Measurements from ENCODE around the gene GPX5.
"Not testable (repeated sequence)": the region's sequence is repeated elsewhere in the genome, so short reads cannot be mapped to it uniquely, and the experiment has no call there.

The GPX5 gene, protein sequence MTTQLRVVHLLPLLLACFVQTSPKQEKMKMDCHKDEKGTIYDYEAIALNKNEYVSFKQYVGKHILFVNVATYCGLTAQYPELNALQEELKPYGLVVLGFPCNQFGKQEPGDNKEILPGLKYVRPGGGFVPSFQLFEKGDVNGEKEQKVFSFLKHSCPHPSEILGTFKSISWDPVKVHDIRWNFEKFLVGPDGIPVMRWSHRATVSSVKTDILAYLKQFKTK

DNA sequence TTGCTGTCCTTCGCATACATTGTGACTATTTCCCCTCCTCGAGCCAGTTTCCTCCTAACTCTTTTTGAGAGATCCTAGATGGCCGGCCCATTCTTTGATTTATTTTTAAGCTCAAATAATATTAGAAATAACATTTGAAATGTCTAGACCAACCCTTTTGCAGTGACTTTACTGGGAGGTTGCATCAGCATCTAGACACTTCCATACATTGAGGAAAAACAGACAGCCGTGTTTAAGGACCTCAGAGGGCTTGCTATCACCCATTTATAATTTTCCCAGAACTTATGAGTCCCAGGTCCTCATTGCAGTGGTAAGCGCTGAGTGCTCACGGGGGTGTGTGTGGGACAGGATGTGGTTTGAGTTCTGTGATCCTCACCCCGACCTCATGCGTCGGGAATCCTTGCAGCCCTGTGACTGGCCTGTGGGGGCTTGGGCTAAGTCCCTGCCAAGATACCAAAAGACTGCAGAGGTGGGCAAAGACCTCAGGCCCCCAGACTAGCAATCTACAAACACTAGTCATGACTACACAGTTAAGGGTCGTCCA lies at the start of gene GPX5:
Gene GPX5 (plus strand): TSS at position 386 of the 544 bp plus-strand sequence. CDS start 133 bp downstream, at position 519.
- DNase-seq = no peak

DNA sequence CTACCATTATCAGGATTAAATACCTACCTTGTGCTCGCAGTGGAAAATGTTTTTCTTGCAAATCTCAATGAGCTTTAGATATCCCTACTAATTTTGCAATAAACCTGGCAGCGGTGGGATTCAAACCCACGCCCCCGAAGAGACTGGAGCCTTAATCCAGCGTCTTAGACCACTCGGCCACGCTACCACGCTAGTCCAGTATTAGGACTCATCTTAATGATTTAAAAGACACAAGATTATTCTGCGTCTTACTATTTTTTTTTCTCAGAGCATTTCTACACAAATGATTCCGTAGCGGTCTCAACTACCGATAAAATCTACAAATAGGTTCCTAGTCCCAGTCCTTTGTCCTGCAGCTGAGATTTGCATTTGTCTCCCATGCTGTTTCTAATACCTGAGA lies 47.2 kb upstream of the GPX5 start:
- DNase-seq = no peak

DNA sequence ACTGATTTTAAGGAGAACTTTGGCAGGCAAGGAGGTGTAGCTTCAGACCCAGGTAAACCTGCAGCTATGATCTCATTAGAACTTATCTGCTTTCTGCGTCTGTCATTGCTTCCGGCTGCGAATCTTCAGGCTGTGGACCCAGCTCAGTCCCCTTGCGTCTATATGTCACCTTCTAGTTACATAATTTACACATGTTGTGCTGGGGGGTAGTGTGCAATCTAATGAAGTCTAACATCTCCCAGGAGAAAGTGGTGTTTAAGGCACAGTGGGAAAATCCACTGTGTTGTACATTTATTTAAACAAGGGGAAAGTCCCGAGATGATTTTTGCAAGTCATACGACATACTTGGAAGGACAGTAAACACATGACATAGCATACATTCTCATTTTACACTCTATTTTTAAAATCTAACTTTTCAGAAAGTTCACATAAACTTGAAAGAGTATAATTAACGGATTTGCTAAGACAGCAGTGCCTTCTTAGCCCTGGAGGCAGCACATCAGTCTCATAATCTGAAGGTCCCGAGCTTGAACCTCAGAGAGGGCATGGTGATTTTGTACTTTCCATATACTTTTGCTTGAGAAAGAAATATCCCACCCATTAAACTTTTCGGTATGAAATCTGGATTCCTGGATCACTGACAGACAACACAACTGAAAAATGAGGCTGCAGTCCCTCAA lies 45.3 kb upstream of the GPX5 start:
- no peak for DNase-seq

DNA sequence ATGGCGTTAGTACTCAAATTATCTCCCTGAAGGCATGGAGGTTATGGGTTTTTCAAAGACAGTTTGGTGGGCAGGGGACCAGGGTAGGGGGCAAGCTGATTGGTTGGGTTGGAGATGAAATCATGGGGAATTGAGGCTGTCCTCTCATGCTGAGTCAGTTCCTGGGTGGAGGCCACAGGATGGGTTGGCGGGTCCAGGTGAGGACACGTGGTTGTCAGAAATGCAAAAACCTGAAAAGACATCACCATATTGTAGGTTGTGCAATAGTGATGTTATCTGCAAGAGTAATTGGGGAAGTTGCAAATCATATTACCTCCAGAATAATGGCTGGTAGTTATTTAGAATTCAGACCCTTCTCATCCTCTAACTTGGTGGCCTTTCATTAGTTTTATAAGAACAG lies 40.2 kb upstream of the GPX5 start:
- no peak for DNase-seq

DNA sequence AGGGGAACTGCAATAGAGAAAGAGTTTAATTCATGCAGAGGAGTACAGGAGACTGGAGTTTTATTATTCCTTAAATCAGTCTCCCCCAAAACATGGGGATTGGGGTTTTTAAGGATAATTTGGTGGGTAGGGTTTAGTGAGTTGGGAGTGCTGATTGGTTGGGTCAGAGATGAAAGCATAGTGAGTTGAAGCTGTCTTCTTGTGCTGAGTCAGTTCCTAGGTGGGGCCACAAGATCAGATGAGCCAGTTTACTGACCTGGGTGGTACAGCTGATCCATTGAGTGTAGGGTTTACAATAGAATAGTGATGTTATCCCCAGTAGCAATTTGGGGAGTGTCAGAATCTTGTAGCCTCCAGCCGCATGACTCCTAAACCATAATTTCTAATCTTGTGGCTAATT lies 39.1 kb upstream of the GPX5 start:
- no peak for DNase-seq

DNA sequence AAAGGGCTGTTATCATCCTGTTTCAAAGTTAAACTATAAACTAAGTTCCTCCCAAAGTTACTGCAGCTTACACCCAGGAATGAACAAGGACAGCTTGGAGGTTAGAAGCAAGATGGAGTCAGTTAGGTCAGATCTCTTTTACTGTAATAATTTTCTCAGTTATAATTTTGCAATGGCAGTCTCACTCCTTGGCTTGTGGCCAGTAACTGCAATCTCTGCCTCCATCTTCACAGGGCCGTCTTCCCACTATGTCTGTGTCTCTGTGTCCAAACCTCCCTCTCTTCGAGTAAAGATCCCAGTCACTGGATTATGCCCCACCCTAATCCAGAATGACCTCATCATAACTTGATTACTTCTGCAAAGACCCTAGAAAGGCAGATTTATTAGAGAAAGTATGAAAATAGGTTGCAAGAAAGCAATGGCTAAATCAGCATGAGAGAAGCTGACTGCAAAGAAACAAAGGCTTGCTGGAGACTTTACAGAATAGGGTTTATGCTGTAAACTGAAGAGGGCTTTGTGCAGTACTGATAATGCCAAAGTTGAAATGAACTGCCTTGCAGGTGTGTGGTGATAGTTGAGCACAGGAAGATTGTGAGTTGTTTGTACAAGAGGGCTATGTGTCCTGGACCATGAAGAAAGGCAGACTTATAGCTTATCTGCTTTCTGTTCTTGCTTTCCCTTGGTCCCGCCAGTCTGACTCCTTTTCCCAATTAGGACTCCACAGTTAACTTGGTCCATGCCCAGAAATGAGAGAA lies 38.5 kb upstream of the GPX5 start:
- DNase-seq = no peak

DNA sequence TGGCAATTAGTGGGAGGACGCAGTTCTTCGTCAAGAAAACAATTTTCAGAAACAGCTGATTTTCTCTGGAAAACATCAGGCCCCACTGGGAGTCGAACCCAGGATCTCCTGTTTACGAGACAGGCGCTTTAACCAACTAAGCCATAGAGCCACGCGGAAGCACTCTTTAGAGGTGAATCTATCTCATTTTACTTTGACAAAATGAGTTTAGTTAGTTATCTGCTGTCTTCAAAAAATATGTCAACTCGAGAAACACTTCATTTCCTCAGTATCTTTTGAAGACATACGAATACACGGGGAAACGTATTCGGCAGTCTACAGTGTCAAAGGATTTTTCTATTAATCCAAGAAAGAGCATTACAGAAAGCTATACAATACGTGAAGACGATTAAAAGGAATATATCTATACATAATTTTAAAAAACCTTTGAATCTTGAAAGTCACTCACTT lies 36.7 kb upstream of the GPX5 start:
- no peak for DNase-seq

DNA sequence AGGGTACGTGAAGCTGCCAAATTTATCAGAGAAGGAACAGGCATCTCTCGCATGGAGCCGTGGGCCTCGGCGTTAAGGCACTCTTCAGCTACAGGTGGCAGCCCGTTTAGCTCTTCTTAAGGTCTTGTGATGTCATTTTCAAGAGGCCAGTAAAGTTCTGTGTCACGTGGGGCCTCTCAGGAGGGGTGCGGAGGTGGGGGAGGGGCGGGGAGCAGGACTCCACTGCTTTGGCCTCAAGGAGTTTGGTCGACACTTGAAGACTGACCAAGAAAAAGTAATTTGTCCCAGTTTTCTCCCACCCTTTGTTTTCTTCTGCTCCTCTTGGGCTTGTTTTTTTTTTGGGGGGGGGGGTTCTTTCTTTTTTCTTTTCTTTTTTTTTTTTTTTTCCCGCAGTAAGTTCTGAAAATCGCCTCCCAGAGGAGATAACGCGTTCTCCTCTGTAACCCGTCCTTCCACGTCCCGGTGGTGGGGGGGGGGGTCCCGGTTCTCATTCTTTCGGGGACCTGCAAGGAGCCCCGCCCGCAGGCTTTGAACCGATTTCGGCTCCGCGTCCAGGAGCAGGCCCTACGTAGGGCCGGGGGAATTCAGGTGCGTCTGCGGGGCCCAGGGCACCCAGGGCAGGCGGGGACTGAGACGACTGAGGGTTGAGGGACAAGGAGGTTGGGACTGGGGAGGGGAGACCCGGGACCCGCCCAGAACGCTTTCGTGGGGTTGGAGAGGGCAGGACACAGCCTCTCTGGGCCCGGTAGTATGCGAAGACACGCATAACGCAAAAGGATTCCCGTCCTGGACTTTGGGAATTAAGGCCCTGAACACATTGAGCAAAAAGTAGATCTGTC lies 36.1 kb upstream of the GPX5 start:
- DNase-seq = no peak

DNA sequence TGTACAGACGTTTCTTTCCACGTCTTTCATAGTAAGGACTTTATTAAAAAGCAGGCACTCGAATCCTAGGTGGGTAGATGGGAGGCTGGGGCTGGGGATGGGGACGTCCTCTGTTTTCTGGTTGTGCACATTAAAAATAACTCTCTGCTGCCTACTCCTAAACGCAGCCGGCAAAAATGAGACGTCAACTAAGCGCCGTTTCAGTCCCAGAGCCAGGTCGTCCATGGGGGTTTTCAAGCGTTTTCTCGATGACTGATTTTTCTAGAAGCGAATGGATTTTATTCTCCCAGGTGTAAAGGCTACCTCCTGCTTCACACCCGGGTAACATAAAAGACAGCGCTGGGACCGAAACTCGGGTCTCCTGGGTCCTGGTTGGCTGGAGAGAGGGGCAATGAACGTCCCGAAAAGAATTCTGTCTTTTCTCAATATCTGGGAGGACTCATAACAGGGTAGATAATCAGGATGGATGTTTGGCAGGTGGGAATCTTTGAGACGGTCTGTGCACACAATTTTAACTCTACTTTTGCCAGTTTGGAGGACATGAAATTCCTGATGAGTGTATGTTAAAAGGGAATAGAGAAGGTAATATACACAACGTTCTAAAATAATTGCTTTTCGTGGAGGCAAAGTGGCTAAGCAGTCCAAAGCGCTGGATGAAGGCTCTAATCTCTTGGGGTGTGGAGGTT lies 35.3 kb upstream of the GPX5 start:
- DNase-seq = no peak

DNA sequence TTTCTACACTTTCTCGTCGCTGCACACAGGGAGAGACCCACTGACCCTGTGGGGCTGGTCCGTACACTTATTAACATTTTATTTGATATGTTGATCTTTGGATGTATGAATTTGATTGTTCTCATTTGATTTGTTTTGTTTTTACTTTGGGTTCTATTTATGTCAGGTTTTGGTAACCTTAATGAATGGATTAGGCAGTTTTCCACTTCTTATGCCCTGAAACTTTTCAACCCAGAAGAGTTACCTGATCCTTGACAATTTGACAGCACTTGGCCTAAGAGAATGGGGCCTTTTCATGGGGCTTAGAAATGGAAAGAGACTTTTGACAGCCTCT lies 33.7 kb upstream of the GPX5 start:
- no peak for DNase-seq

DNA sequence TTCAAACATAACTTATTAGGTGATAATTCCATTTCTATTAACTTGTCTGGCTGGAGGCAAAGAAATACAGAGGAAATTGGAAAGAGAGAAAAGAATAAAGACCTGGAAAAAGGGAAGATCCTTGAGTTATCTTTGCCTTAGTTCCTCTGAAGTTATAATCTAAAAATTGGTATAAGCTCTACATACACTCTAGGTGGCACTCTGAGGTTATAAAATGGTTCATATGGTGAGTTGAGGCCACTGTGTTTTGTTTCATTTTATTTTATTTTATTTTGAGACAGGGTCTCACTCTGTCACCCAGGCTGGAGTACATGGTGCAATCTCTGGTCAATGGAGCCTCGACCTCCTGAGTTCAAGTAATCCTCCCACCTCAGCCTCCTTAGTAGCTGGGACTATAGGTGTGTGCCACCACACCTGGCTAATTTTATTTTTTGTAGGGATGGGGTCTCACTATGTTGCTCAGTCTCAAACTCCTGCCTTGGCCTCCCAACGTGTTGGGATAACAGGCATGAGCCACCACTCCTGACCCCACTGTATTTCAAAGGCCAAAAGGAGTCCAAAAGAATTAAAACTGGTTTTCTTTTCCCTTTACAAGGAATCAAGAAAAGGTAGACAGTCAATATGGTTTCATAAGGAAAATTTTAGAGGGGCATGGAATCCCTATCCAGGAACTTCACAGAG lies 29.4 kb upstream of the GPX5 start:
- DNase-seq = no peak

DNA sequence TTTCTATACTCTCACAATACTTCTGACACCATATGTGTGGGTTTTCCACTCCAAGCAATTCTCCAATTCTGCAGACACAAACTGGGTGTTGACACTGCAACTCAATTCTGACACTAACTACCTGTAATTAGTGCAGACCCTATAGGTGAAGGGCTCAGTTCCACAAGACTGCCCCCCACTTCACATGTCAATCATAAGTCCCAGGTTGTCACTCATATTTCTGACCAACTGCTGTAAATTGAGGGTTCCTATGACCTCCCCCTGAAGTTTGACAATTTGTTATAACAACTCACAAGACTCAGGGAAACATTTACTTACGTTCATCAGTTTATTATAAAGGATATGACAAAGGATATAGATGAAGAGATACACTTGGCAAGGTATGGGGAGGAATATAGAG lies 28.4 kb upstream of the GPX5 start:
- no peak for DNase-seq

DNA sequence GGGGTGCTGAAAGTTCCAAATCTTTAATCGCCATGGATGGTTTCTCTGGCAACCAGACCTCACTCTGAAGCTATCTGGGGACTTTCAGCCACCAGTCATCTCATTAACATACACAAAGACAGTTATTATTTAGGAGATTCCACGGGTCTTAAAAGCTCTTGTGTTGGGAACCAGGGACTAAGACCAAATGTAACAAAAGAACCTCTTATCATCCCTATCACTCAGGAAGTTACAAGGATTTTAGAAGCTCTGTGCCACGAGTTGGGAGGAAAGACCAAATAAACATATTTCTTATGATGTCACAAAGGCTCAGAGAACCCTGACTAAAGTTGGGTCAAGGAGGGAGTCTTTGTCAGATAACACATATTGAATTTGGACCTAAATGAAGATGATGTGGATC lies 27.8 kb upstream of the GPX5 start:
- DNase-seq = no peak

DNA sequence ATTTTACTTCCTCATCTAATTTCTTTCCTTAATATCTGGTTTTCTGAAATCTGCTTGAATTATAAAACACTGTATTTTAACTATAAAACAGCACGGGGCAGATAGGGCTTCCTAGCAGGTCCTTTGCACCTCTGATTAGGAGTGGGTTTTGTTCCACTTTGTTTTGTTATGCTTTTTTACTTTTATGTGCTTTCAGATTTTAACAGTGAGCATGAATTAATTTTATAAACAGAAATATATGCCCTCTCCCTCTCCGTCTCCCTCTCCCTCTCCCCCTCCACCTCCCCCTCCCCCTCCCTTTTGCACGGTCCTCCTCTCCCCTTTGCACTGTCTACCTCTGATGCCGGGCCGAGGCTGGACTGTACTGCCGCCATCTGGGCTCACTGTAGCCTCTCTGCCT lies 24.4 kb upstream of the GPX5 start:
- DNase-seq = no peak

DNA sequence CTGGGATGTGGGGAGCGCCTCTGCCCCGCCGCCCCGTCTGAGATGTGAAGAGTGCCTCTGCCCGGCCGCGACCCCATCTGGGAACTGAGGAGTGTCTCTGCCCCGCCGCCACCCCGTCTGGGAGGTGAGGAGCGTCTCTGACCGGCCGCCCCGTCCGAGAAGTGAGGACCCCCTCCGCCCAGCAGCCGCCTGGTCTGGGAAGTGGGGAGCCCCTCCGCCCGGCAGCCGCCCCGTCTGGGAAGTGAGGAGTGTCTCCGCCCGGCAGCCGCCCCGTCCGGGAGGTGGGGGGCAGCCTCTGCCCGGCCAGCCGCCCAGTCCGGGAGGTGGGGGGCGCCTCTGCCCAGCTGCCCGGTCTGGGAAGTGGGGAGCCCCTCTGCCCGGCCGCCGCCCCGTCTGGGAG lies 23.5 kb upstream of the GPX5 start:
- DNase-seq = not testable (repeated sequence)

DNA sequence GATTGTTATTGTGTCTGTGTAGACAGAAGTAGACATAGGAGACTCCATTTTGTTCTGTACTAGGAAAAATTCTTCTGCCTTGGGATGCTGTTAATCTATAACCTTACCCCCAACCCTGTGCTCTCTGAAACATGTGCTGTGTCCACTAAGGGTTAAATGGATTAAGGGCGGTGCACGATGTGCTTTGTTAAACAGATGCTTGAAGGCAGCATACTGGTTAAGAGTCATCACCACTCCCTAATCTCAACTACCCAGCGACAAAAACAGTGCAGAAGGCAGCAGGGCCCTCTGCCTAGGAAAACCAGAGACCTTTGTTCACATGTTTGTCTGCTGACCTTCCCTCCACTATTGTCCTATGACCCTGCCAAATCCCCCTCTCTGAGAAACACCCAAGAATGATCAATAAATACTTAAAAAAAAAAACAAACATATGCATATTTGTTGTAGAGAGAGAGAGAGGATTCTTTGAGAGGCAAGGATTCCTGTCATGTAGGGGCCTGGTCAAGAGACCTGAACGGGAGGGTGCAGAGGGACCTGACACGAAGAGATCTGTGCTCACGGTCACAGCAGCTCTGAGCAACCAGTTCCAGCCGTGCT lies 22.9 kb upstream of the GPX5 start:
- not testable (repeated sequence) for DNase-seq

DNA sequence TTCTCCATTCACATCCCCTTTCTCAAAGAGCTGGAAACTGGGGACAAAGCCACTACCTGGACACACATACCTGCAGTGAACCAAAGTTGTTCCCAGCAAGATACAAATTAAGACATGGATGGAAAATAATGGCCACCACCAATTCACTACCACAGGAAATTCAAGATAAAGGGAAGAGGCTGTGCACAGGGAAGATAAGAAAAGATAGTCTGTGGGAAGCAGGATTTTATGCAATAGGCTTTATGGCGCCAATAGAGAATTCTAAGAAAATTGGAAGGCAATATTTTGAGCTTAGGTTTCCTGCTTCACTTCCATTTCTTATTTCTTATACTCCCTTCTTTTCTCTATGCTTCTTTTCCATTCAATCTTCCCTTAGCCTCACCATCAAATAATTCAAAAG lies 19.9 kb upstream of the GPX5 start:
- no peak for DNase-seq

DNA sequence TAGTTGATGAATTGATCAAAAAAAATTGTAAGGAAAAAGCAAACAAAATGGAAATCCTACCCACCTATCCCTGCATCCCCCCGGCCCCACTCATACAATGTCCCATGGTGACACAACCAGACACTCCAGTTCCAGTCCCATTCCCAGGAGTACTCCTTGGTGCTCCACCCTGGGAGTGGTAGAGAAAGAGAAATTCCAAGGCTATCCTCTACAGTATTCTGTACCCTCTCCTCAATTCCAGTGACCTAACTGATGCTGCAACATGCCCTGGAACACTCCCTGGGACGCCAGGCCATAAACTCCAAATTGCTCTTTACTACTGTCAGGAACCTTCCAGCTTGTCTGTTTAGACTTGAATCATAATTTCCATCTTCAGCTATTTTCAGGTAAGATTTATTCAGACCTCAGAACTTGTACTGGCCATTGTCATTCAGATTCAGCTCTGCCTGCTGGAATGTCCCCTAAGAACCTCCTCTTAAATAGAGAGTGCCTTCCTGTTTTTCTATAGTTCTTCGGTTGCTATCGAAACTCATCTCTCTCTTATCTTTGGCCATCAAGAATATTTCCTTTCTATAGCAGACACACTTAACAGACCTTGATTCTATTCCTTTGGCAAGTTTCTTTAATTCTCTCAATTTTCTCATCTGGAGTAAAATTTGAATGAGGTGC lies 18.7 kb upstream of the GPX5 start:
- DNase-seq = no peak

DNA sequence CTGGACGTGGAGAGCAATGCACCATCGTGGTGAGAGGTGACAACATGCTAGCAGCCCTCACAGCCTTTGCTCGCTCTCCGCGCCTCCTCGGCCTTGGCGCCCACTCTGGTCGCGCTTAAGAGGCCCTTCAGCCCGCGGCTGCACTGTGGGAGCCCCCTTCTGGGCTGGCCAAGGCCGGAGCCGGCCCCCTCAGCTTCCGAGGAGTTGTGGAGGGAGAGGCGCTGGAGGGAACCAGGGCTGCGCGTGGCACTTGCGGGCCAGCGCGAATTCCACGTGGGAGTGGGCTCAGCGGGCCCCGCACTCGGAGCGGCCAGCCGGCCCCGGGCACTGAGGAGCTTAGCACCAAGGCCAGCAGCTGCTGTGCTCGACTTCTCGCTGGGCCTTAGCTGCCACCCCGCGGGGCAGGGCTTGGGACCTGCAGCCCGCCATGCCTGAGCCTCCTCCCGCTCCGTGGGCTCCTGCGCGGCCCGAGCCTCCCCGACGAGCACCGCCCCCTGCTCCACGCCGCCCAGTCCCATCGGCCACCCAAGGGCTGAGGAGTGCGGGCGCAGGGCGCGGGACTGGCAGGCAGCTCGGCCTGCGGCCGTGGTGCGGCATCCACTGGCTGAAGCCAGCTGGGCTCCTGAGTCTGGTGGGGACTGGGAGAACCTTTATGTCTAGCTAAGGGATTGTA lies 13.9 kb upstream of the GPX5 start:
- DNase-seq = no peak

DNA sequence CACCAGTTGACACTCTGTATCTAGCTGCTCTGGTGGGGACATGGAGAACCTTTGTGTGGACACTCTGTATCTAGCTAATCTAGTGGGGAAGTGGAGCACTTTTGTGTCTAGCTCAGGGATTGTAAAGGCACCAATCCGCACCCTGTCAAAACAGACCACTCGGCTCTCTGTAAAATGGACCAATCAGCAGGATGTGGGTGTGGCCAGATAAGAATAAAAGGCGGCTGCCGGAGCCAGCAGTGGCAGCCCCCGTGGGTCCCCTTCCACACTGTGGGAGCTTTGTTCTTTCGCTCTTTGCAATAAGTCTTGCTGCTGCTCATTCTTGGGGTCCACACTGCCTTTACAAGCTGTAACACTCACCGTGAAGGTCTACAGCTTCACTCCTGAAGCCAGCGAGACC lies 13.3 kb upstream of the GPX5 start:
- not testable (repeated sequence) for DNase-seq
